ENCODE data around the gene TGFBR2. TPM values are rescaled to one million over a fixed set of nuclear protein-coding genes. Genes with fewer than 3 reads are reported as not detected.

The TGFBR2 gene
- total and polyA plus RNA-seq, 10 donors: 18.2 to 322 (median 239) TPM

- intact Hi-C loops (cut with DNase I; ENCODE audit: low total_unique reads): no loop called here
- Histone ChIP-seq H3K9me3 (no peaks in the 10 kb centered on the region), H3K27me3 (replicated peaks in 1 of 7) (no peaks in the 10 kb centered on the region), H3K4me3 (no peak overlapping the region), H3K36me3 (peaks cover 0 to 60% (median 0%) of the 10 kb centered on the region in 6 donors), H3K4me1 (peaks cover 85 to 100% (median 100%) of the 10 kb centered on the region in 6 donors), H3K27ac (peak overlapping the region; percentile 14 to 100 (median 89))
- WGBS, 5 donors: 68 to 84% (median 74%) methylated on average over 5 of the region's 5 CpGs
- DNase-seq: no peak
- TF ChIP-seq CTCF (IDR thresholded peaks at IDR 0.05 in 8 of 11, conservative IDR thresholded peaks at IDR 0.05 in 3 of 11) (no peak), POLR2AphosphoS5 (IDR thresholded peaks at IDR 0.05) (peak in 2 of 3 donors; percentile 30 to 39), POLR2A (IDR thresholded peaks at IDR 0.05) (no peak)
These were observed 20.2 kb downstream of the TGFBR2 start for GRCh38 chr3:30626443-30627180.

GRCh38 chr3:30628205-30628900, 22.0 kb downstream of the TGFBR2 start:
- Histone ChIP-seq H3K4me1 (peaks cover 84 to 100% (median 100%) of the 10 kb centered on the region in 6 donors), H3K36me3 (peaks cover 0 to 58% (median 0%) of the 10 kb centered on the region in 6 donors), H3K27ac (peak overlapping the region; percentile 83 to 100 (median 89)), H3K9me3 (no peaks in the 10 kb centered on the region), H3K4me3 (no peak overlapping the region), H3K27me3 (replicated peaks in 1 of 7) (no peaks in the 10 kb centered on the region)
- no peak for TF ChIP-seq POLR2A (IDR thresholded peaks at IDR 0.05)
- intact Hi-C loops (cut with DNase I; ENCODE audit: low total_unique reads): no loop called here
- DNase-seq: no peak
- 53 to 64% (median 62%) methylated on average over 4 of the region's 4 CpGs for WGBS, 5 donors

- Histone ChIP-seq H3K9me3 (no peaks in the 10 kb centered on the region), H3K36me3 (peaks cover 0 to 51% (median 0%) of the 10 kb centered on the region in 6 donors), H3K4me3 (peak overlapping the region in 1 of 8 donors; percentile 31), H3K27ac (peak overlapping the region; percentile 83 to 100 (median 89)), H3K4me1 (peaks cover 87 to 100% (median 100%) of the 10 kb centered on the region in 6 donors), H3K27me3 (replicated peaks in 1 of 7) (no peaks in the 10 kb centered on the region)
- intact Hi-C loops (cut with DNase I; ENCODE audit: low total_unique reads): no loop called here
- TF ChIP-seq CTCF (IDR thresholded peaks at IDR 0.05 in 8 of 11, conservative IDR thresholded peaks at IDR 0.05 in 3 of 11) (peak in 10 of 11 experiments; percentile 19 to 61 (median 40)), POLR2AphosphoS5 (IDR thresholded peaks at IDR 0.05) (peak in 1 of 3 donors; percentile 31), POLR2A (IDR thresholded peaks at IDR 0.05) (no peak)
- WGBS, 5 donors: 56 to 76% (median 70%) methylated on average over 5 of the region's 5 CpGs
- no peak for DNase-seq
These were observed 22.6 kb downstream of the TGFBR2 start for GRCh38 chr3:30628901-30629590.

GRCh38 chr3:30629746-30630145, 23.3 kb downstream of the TGFBR2 start:
- Histone ChIP-seq H3K36me3 (peaks cover 0 to 44% (median 0%) of the 10 kb centered on the region in 6 donors), H3K9me3 (no peaks in the 10 kb centered on the region), H3K4me1 (peaks cover 87 to 100% (median 100%) of the 10 kb centered on the region in 6 donors), H3K27ac (peak overlapping the region; percentile 83 to 100 (median 89)), H3K4me3 (peak overlapping the region in 1 of 8 donors; percentile 31), H3K27me3 (replicated peaks in 1 of 7) (no peaks in the 10 kb centered on the region)
- TF ChIP-seq POLR2A (IDR thresholded peaks at IDR 0.05) (no peak), POLR2AphosphoS5 (IDR thresholded peaks at IDR 0.05) (peak in 1 of 3 donors; percentile 51), CTCF (IDR thresholded peaks at IDR 0.05 in 8 of 11, conservative IDR thresholded peaks at IDR 0.05 in 3 of 11) (no peak)
- no peak for DNase-seq
- intact Hi-C loops (cut with DNase I; ENCODE audit: low total_unique reads): no loop called here
- 54 to 62% (median 59%) methylated on average over 6 of the region's 6 CpGs for whole genome bisulfite sequencing, 5 donors
